ENCODE measurements around the gene LRRC8D.

DNA sequence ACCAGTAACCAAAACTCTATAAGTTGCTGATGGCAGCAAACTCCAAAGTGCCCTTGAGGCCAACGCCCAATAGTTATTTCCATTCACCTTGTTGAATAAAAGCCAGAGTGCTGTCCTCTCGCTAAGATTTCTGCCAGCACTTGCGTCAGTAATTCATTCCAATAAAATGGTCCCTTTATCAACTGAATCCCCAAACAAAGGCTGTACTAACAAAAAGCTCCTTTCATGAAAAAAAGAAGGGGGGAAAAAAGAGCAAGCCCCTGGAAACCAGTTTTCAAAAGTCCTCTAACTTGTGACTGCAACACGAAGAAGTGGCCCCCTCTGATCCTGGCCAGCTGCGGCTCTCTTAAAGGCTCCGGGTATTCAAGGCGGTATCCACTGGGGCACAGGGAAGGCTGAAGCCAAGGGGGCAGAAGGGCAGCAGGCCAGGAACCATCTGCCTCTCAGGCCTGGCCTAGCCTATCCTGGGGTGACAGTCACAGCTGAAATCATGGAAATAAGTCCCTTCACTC is 118.3 kb downstream of the LRRC8D start:
- TF ChIP-seq, protein P1, sequence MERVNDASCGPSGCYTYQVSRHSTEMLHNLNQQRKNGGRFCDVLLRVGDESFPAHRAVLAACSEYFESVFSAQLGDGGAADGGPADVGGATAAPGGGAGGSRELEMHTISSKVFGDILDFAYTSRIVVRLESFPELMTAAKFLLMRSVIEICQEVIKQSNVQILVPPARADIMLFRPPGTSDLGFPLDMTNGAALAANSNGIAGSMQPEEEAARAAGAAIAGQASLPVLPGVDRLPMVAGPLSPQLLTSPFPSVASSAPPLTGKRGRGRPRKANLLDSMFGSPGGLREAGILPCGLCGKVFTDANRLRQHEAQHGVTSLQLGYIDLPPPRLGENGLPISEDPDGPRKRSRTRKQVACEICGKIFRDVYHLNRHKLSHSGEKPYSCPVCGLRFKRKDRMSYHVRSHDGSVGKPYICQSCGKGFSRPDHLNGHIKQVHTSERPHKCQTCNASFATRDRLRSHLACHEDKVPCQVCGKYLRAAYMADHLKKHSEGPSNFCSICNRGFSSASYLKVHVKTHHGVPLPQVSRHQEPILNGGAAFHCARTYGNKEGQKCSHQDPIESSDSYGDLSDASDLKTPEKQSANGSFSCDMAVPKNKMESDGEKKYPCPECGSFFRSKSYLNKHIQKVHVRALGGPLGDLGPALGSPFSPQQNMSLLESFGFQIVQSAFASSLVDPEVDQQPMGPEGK (CRISPR knock-in tag; IDR thresholded peaks at IDR 0.05; ENCODE audit: borderline replicate concordance) = no peak
- TF ChIP-seq ZFP30 (CRISPR knock-in tag; IDR thresholded peaks at IDR 0.05) (no peak), ZNF565 (CRISPR knock-in tag; conservative IDR thresholded peaks at IDR 0.05; ENCODE audit: low read depth) (no peak), OSR1 (CRISPR knock-in tag; IDR thresholded peaks at IDR 0.05) (no peak), POU6F1 (CRISPR knock-in tag; IDR thresholded peaks at IDR 0.05; ENCODE audit: borderline replicate concordance, low read depth) (no peak), GLIS3 (CRISPR knock-in tag; IDR thresholded peaks at IDR 0.05) (no peak), SNAI2 (CRISPR knock-in tag; IDR thresholded peaks at IDR 0.05) (no peak), ARNTL (CRISPR knock-in tag; IDR thresholded peaks at IDR 0.05; ENCODE audit: borderline replicate concordance, low read depth) (no peak), PPARA (CRISPR knock-in tag; IDR thresholded peaks at IDR 0.05; ENCODE audit: borderline replicate concordance) (no peak)
- TF ChIP-seq, protein P2, sequence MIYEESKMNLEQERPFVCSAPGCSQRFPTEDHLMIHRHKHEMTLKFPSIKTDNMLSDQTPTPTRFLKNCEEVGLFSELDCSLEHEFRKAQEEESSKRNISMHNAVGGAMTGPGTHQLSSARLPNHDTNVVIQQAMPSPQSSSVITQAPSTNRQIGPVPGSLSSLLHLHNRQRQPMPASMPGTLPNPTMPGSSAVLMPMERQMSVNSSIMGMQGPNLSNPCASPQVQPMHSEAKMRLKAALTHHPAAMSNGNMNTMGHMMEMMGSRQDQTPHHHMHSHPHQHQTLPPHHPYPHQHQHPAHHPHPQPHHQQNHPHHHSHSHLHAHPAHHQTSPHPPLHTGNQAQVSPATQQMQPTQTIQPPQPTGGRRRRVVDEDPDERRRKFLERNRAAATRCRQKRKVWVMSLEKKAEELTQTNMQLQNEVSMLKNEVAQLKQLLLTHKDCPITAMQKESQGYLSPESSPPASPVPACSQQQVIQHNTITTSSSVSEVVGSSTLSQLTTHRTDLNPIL (CRISPR knock-in tag; IDR thresholded peaks at IDR 0.05; ENCODE audit: low read depth) = no peak

Data from SK-N-SH treated with all-trans-retinoic acid at 6 μM for 48 hours (cell line).